Duodenal mucosa (tissue), 2 donors: ENCODE measurements around the gene NKAP.
"Not testable (repeated sequence)": the region's sequence is repeated elsewhere in the genome, so short reads cannot be mapped to it uniquely, and the experiment has no call there.

Experiments
- H3K27ac ChIP-seq: one replicate; pipeline ENCODE4 v1.7.0; 2013; ENCODE audit warnings: low read depth, low read length
- H3K27me3 ChIP-seq, 2 donors: one replicate each; pipeline ENCODE4 v1.7.0; 2013; ENCODE audit warnings: low read length in 2 of 2, control low read depth in 1 of 2; ENCODE audit not compliant: insufficient read depth in 2 of 2, control insufficient read depth in 1 of 2
- H3K36me3 ChIP-seq, 2 donors: one replicate each; pipeline ENCODE4 v1.7.0; 2013; ENCODE audit warnings: low read length in 2 of 2, control low read depth in 1 of 2; ENCODE audit not compliant: insufficient read depth in 2 of 2, control insufficient read depth in 1 of 2
- H3K4me1 ChIP-seq, 2 donors: one replicate each; pipeline ENCODE4 v1.7.0; 2013; ENCODE audit warnings: low read length in 2 of 2, control low read depth in 1 of 2; ENCODE audit not compliant: insufficient read depth in 2 of 2, control insufficient read depth in 1 of 2
- H3K4me3 ChIP-seq, 2 donors: one replicate each; pipeline ENCODE4 v1.7.0; 2013; ENCODE audit warnings: low read length in 2 of 2, low read depth in 1 of 2
- H3K9ac ChIP-seq, 2 donors: one replicate each; pipeline ENCODE4 v1.7.0; 2013; ENCODE audit warnings: low read length in 2 of 2, low read depth in 1 of 2
- H3K9me3 ChIP-seq, 2 donors: one replicate each; pipeline ENCODE4 v1.7.0; 2013; ENCODE audit warnings: low read length in 2 of 2, control low read depth in 1 of 2; ENCODE audit not compliant: control insufficient read depth in 1 of 2

Gene NKAP

DNA sequence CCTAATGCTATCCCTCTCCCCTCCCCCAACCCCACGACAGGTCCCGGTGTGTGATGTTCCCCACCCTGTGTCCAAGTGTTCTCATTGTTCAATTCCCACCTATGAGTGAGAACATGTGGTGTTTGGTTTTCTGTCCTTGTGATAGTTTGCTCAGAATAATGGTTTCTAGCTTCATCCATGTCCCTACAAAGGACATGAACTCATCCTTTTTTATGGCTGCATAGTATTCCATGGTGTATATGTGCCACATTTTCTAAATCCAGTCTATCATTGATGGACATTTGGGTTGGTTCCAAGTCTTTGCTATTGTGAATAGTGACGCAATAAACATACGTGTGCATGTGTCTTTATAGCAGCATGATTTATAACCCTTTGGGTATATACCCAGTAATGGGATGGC, 33.6 kb upstream of the NKAP start:
- H3K27ac ChIP-seq, H3K9ac ChIP-seq, H3K9me3 ChIP-seq, H3K27me3 ChIP-seq, H3K36me3 ChIP-seq, H3K4me3 ChIP-seq, H3K4me1 ChIP-seq: not testable (repeated sequence)

DNA sequence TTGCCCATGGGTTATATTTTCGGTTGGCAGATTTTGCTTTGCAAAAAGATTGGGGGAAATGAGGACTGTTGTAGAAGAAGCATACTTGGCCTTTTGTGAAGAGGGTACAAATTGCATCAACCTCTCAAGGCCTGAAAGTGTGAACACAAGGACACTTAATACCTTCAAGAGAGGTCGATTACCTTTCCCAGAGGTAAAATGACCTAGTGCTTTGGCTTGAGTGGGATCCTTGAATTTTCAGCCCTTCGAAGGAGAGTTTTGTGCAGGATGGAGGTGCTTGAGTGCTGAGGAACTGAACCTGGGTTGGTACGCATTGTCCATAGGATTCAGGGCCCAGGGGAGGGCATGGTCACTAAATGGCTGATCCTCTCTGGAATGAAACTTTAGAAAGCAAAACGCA, 27.6 kb upstream of the NKAP start:
- H3K4me3 ChIP-seq, result no peak overlapping the region
- H3K36me3 ChIP-seq, result no peaks in the 10 kb centered on the region
- H3K9ac ChIP-seq, result no peak overlapping the region
- no peak overlapping the region for H3K27ac ChIP-seq
- H3K4me1 ChIP-seq, result no peaks in the 10 kb centered on the region
- no peaks in the 10 kb centered on the region for H3K9me3 ChIP-seq
- no peaks in the 10 kb centered on the region for H3K27me3 ChIP-seq

DNA sequence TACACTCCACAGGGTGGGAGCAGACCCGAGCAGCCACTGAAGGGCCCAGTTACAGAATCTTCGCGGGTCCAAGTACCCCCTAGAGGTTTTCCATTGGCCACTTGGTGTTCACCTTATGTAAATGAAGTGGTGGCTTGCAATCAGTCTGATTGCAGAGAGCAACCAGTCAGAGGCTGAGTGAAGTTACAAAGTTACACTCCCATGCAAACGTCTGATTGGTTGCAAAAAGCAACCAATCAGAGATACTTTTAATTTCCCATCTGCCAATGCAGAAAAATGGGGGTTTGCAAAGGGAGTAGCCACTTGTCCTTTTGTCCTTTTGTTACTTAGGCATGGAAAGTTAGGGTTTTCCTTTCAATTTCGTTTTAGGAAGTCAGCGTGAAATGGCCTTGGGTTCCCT, 27.0 kb upstream of the NKAP start:
- Histone ChIP-seq H3K27me3 (no peaks in the 10 kb centered on the region), H3K36me3 (no peaks in the 10 kb centered on the region), H3K9ac (no peak overlapping the region), H3K27ac (no peak overlapping the region), H3K9me3 (no peaks in the 10 kb centered on the region), H3K4me3 (no peak overlapping the region), H3K4me1 (no peaks in the 10 kb centered on the region)

DNA sequence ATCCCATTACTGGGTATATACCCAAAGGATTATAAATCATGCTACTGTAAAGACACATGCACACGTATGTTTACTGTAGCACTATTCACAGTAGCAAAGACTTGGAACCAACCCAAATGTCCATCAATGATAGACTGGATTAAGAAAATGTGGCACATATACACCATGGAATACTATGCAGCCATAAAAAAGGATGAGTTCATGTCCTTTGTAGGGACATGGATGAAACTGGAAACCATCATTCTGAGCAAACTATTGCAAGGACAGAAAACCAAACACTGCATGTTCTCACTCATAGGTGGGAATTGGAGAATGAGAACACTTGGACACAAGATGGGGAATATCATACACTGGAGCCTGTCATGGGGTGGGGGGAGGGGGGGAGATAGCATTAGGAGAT, 23.3 kb upstream of the NKAP start:
- not testable (repeated sequence) for H3K9ac ChIP-seq, H3K9me3 ChIP-seq, H3K4me3 ChIP-seq, H3K27me3 ChIP-seq, H3K27ac ChIP-seq, H3K36me3 ChIP-seq, H3K4me1 ChIP-seq

- H3K27ac ChIP-seq, result no peak overlapping the region
- H3K36me3 ChIP-seq, result no peaks in the 10 kb centered on the region
- no peaks in the 10 kb centered on the region for H3K9me3 ChIP-seq
- no peaks in the 10 kb centered on the region for H3K27me3 ChIP-seq
- H3K4me1 ChIP-seq, result no peaks in the 10 kb centered on the region
- H3K9ac ChIP-seq, result no peak overlapping the region
- no peak overlapping the region for H3K4me3 ChIP-seq
Measured at GRCh38 chrX:119960625-119961024, 17.1 kb upstream of the NKAP start.

DNA sequence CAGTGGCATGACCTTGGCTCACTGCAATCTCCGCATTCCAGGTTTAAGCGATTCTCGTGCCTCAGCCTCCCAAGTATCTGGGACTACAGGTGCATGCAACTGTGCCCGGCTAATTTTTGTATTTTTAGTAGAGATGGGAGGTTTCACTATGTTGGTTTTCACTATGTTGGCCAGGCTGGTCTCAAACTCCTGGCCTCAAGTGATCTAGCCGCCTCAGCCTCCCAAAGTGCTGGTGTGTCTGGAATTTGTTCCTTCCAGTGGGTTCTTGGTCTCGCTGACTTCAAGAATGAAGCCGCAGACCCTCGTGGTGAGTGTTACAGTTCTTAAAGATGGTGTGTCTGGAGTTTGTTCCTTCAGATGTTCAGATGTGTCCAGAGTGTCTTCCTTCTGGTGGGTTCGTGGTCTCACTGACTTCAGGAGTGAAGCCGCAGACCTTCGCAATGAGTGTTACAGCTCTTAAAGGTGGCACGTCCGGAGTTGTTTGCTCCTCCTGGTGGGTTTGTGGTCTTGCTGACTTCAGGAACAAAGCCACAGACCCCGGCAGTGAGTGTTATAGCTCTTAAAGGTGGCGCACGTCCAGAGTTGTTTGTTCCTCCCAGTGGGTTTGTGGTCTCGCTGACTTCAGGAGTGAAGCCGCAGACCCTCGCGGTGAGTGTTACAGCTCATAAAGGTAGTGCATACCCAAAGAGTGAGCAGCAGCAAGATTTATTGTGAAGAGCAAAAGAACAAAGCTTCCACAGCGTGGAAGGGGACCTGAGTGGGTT, 12.4 kb upstream of the NKAP start:
- not testable (repeated sequence) for H3K4me3 ChIP-seq, H3K4me1 ChIP-seq, H3K27me3 ChIP-seq, H3K27ac ChIP-seq, H3K36me3 ChIP-seq, H3K9ac ChIP-seq, H3K9me3 ChIP-seq

- no peak overlapping the region for H3K27ac ChIP-seq
- H3K9ac ChIP-seq, result no peak overlapping the region
- H3K4me1 ChIP-seq, result no peaks in the 10 kb centered on the region
- H3K4me3 ChIP-seq, result no peak overlapping the region
- H3K27me3 ChIP-seq, result no peaks in the 10 kb centered on the region
- no peaks in the 10 kb centered on the region for H3K36me3 ChIP-seq
- H3K9me3 ChIP-seq, result no peaks in the 10 kb centered on the region
Measured at GRCh38 chrX:119954374-119954773, 10.8 kb upstream of the NKAP start.

DNA sequence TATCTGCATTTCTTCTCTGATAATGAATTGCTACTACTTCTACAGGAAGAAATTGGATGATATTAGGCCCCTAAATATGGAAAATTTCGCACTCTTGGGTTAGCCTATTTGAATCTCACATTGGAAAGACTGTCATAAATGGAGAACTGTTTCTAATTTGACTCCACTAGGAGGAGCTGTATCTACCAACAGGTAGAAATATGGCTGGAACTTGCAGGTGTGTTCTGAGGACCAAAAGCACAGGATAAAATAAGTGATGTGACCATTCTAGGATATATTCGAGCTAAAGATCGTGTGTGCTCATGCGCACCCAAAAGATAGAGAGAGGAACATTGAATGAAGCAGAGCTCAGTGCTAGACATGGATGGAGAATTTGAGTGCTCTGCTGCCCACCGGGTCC, 4.8 kb upstream of the NKAP start:
- Histone ChIP-seq H3K9me3 (no peaks in the 10 kb centered on the region), H3K36me3 (no peaks in the 10 kb centered on the region), H3K27ac (no peak overlapping the region), H3K9ac (no peak overlapping the region), H3K4me1 (no peaks in the 10 kb centered on the region), H3K27me3 (no peaks in the 10 kb centered on the region), H3K4me3 (no peak overlapping the region)

DNA sequence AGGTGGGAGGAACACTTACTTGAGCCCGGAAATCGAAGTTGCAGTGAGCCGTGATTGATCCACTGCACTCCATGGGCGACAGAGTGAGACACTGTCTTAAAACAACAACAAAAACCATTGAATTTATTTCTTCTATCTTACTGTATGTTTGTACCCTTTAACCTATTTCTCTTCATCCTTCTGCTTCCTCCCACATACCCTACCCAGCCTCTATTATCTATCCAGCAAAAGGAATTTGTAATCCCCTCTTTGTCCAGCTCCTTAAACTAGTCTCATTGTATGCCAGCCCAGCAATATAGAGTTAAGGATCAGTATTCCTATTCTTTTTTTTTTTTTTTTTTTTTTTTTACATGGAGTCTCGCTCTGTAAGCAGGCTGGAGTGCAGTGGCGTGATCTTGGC, 1.9 kb upstream of the NKAP start:
- H3K27me3 ChIP-seq, result no peaks in the 10 kb centered on the region
- H3K36me3 ChIP-seq, result no peaks in the 10 kb centered on the region
- H3K9ac ChIP-seq, result no peak overlapping the region
- H3K4me3 ChIP-seq, result no peak overlapping the region
- H3K9me3 ChIP-seq, result no peaks in the 10 kb centered on the region
- peaks cover 0 to 7% of the 10 kb centered on the region in 2 donors for H3K4me1 ChIP-seq
- no peak overlapping the region for H3K27ac ChIP-seq

- Histone ChIP-seq H3K36me3 (no peaks in the 10 kb centered on the region), H3K27ac (peak overlapping the region; percentile 78), H3K9ac (peak overlapping the region; percentile 84 to 85), H3K4me3 (peak overlapping the region; percentile 65 to 89), H3K27me3 (no peaks in the 10 kb centered on the region), H3K4me1 (peaks cover 0 to 7% of the 10 kb centered on the region in 2 donors), H3K9me3 (no peaks in the 10 kb centered on the region)
Measured at GRCh38 chrX:119942831-119943184, 743 bp downstream of the NKAP start.
